PC-9 (cell line): Measurements from ENCODE around the gene PTGR3. TPM values are rescaled to one million over a fixed set of nuclear protein-coding genes. Genes with fewer than 3 reads are reported as not detected.

Source experiments
- Bru-seq: library from RNA; stranded (reverse); fragments of 400-500 nt; gene quantifications from one replicate; lab custom pipeline; 2021; lab: Mats Ljungman, UMichigan
- BruChase-seq, 2 experiments: library from RNA; stranded (reverse); fragments of 400-500 nt; gene quantifications; one replicate each; lab custom pipeline; 2021; lab: Mats Ljungman, UMichigan
- BruUV-seq: library from RNA; stranded (reverse); fragments of 400-500 nt; replicated peaks from 2 replicates; lab custom pipeline; 2021; lab: Mats Ljungman, UMichigan
- CTCF ChIA-PET: fragments of 300-600 bp; sonication (Branson Sonifier 250); formaldehyde crosslinking; loops from one replicate; lab custom pipeline; 2022; ENCODE audit warnings: antibody characterized with exemption; lab: Charles Lee
- POLR2A ChIA-PET: fragments of 300-600 bp; sonication (Branson Sonifier 250); formaldehyde crosslinking; loops from one replicate; lab custom pipeline; 2022; ENCODE audit warnings: antibody characterized with exemption; ENCODE audit not compliant: unreplicated experiment; lab: Charles Lee
- DNase-seq, 2 experiments: peaks; one replicate each; pipeline versions ENCODE4 v3.0.0 to v3.0.0-alpha.2; 2015 to 2022; ENCODE audit warnings: mixed read lengths in 1 of 2
- H2AFZ ChIP-seq: fragments of 200-600 bp; sonication (generic); 2 replicates; pipeline ENCODE4 v1.8.1; 2017; ENCODE audit warnings: antibody characterized with exemption
- H3F3A ChIP-seq: fragments of 200-600 bp; sonication (generic); 2 replicates; pipeline ENCODE4 v1.8.1; 2017; ENCODE audit warnings: antibody characterized with exemption, mild to moderate bottlenecking, low read depth; ENCODE audit not compliant: insufficient read depth
- H3K27ac ChIP-seq: fragments of 200-600 bp; sonication (generic); 2 replicates; pipeline ENCODE4 v1.6.1; 2016; ENCODE audit warnings: mixed run types
- H3K27me3 ChIP-seq: fragments of 200-600 bp; sonication (generic); 2 replicates; pipeline ENCODE4 v1.6.1; 2016; ENCODE audit warnings: low read depth, mixed run types; ENCODE audit not compliant: insufficient read depth
- H3K36me3 ChIP-seq: fragments of 200-600 bp; sonication (generic); 2 replicates; pipeline ENCODE4 v1.6.1; 2016; ENCODE audit warnings: low read depth, mixed run types
- H3K4me1 ChIP-seq: fragments of 200-600 bp; sonication (generic); replicated peaks from 2 replicates; pipeline ENCODE4 v1.6.1; 2016; ENCODE audit warnings: mixed run types; ENCODE audit not compliant: insufficient read depth
- H3K4me2 ChIP-seq: fragments of 200-600 bp; sonication (generic); 2 replicates; pipeline ENCODE4 v1.6.1; 2017; ENCODE audit warnings: mixed run types
- H3K4me3 ChIP-seq: fragments of 200-600 bp; sonication (generic); 2 replicates; pipeline ENCODE4 v1.6.1; 2016; ENCODE audit warnings: mixed run types
- H3K79me2 ChIP-seq: fragments of 200-600 bp; sonication (generic); 2 replicates; pipeline ENCODE4 v1.6.1; 2017; ENCODE audit warnings: low read depth, mixed run types
- H3K9me2 ChIP-seq: fragments of 200-600 bp; sonication (generic); 2 replicates; pipeline ENCODE4 v1.8.1; 2017; ENCODE audit warnings: mild to moderate bottlenecking; ENCODE audit not compliant: insufficient read depth
- H3K9me3 ChIP-seq: fragments of 200-600 bp; sonication (generic); 2 replicates; pipeline ENCODE4 v1.8.1; 2016; ENCODE audit warnings: low read depth; ENCODE audit not compliant: insufficient read depth
- H4K20me1 ChIP-seq: fragments of 200-600 bp; sonication (generic); 2 replicates; pipeline ENCODE4 v1.8.1; 2017; ENCODE audit not compliant: insufficient read depth
- CTCF ChIP-seq: fragments of 200-600 bp; sonication (generic); conservative IDR thresholded peaks from 2 replicates; pipeline ENCODE4 v1.6.1; 2017; ENCODE audit warnings: mixed run types, antibody characterized with exemption, mild to moderate bottlenecking, moderate library complexity
- EZH2 ChIP-seq: fragments of 200-600 bp; sonication (generic); IDR thresholded peaks from 2 replicates; pipeline ENCODE4 v1.8.0; 2017; ENCODE audit warnings: antibody characterized with exemption, low read depth
- intact Hi-C: fragments of 100-400 bp; cut with micrococcal nuclease; formaldehyde crosslinking; loops from one replicate; pipeline ENCODE4 v1.10.0; 2022; ENCODE audit not compliant: unreplicated experiment
- long read RNA-seq: library from polyadenylated mRNA; stranded (forward); transcript quantifications from one replicate; pipeline ENCODE4 v2.0.0, GENCODE V29; 2022
- total RNA-seq: library from RNA; stranded (reverse); gene quantifications from 2 replicates; pipeline ENCODE4 v1.2.3, GENCODE V29; 2021

PTGR3 gene, protein sequence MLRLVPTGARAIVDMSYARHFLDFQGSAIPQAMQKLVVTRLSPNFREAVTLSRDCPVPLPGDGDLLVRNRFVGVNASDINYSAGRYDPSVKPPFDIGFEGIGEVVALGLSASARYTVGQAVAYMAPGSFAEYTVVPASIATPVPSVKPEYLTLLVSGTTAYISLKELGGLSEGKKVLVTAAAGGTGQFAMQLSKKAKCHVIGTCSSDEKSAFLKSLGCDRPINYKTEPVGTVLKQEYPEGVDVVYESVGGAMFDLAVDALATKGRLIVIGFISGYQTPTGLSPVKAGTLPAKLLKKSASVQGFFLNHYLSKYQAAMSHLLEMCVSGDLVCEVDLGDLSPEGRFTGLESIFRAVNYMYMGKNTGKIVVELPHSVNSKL
- total RNA-seq (36.6 and 38.4 TPM in 2 replicates), Bru-seq, nascent RNA (percentile 78 among the genes with signal in this experiment), BruChase-seq, experiment 1, labeled RNA remaining after a 2-hour chase (percentile 89 among the genes with signal in this experiment), BruChase-seq, experiment 2, labeled RNA remaining after a 6-hour chase (percentile 81 among the genes with signal in this experiment)
- long read RNA-seq, full-length matches to known transcripts: 18 of 70 reads
- long read RNA-seq, partial matches to known transcripts: 0 of 70 reads
- long read RNA-seq, other reads (novel, unspliced or antisense): 52 of 70 reads

- no TSS peak for BruUV-seq
- Histone ChIP-seq H4K20me1 (peaks cover 24% of the 10 kb centered on the region; the same call in 1 of the 2 replicates), H3F3A (peaks cover 27% of the 10 kb centered on the region), H3K27ac (peak within 1 kb of the TSS; percentile 77), H3K27me3 (no peaks in the 10 kb centered on the region), H3K9me3 (no peaks in the 10 kb centered on the region), H3K4me1 (peaks cover 43% of the 10 kb centered on the region), H3K79me2 (peaks cover 38% of the 10 kb centered on the region), H3K9me2 (no peaks in the 10 kb centered on the region), H3K4me2 (peak within 1 kb of the TSS; percentile 93), H3K36me3 (no peaks in the 10 kb centered on the region), H3K4me3 (peak within 1 kb of the TSS; percentile 90), H2AFZ (peak within 1 kb of the TSS; percentile 100)
- no peak for TF ChIP-seq CTCF
- TF ChIP-seq EZH2: no peak
- intact Hi-C loops: loop anchor here (1.0 kb wide), 1 partner anchor 26 kb away; no protein-coding TSS in a partner anchor
- ChIA-PET CTCF (no interaction called here), POLR2A (interaction anchor here (0.6 to 0.7 kb wide), 4 partner anchors 11 to 526 kb away, joined by 7 to 14 read pairs (median 10); no protein-coding TSS in a partner anchor)
- DNase-seq: peak; percentile 76 to 80
Observed at GRCh38 chr18:75209129-75209950, at the start of gene PTGR3. TSS of gene PTGR3 (minus strand) at chr18:75209139. CDS start at chr18:75209058, 81 bp downstream.

- ChIA-PET CTCF (interaction anchor here (0.6 kb wide), 1 partner anchor 25 kb away, joined by 3 read pairs; no protein-coding TSS in a partner anchor), POLR2A (no interaction called here)
- Histone ChIP-seq H3K4me2 (no peak overlapping the region), H3K79me2 (no peaks in the 10 kb centered on the region), H3K4me3 (no peak overlapping the region), H3F3A (no peaks in the 10 kb centered on the region), H3K27me3 (no peaks in the 10 kb centered on the region), H3K9me3 (no peaks in the 10 kb centered on the region), H3K4me1 (no peaks in the 10 kb centered on the region), H2AFZ (no peak overlapping the region), H4K20me1 (no peaks in the 10 kb centered on the region), H3K27ac (no peak overlapping the region), H3K9me2 (no peaks in the 10 kb centered on the region), H3K36me3 (no peaks in the 10 kb centered on the region)
- DNase-seq: no peak
- intact Hi-C loops: no loop called here
- no TSS peak for BruUV-seq
- TF ChIP-seq EZH2: no peak
- no peak for TF ChIP-seq CTCF
Observed at GRCh38 chr18:75257605-75258004, 48.7 kb upstream of the PTGR3 start.

DNA sequence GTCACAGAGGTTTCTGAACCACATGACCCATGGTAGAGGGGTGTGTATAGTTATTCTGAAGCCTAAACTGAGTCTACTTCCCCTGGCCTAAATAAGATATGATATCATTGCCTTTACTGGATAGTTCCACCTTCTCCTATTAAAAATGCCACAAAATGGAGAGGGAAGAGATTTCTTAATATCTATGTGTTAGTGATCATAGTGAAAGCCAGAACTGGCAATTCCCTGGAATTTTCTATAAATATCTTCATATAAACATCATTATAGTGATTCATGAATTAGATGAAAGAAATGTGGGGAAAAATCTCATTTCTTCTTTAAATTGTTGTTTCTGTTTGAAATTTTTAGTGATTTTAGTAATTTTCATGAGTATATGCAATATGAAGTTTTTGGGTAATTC, 47.4 kb upstream of the PTGR3 start:
- H3K4me3 ChIP-seq: no peak overlapping the region
- no peaks in the 10 kb centered on the region for H3K4me1 ChIP-seq
- no peak overlapping the region for H2AFZ ChIP-seq
- CTCF ChIA-PET: no interaction called here
- no peaks in the 10 kb centered on the region for H3F3A ChIP-seq
- H3K79me2 ChIP-seq: no peaks in the 10 kb centered on the region
- no peaks in the 10 kb centered on the region for H3K9me3 ChIP-seq
- no peaks in the 10 kb centered on the region for H3K9me2 ChIP-seq
- POLR2A ChIA-PET: no interaction called here
- BruUV-seq: no TSS peak
- no peaks in the 10 kb centered on the region for H4K20me1 ChIP-seq
- H3K27me3 ChIP-seq: no peaks in the 10 kb centered on the region
- DNase-seq: no peak
- no peaks in the 10 kb centered on the region for H3K36me3 ChIP-seq
- TF ChIP-seq CTCF (no peak), EZH2 (no peak)
- intact Hi-C loops: no loop called here
- no peak overlapping the region for H3K27ac ChIP-seq
- H3K4me2 ChIP-seq: no peak overlapping the region
